GM19023 (cell line): ENCODE data around the gene JAK3.

ENCODE experiments used
- ATAC-seq: cut with Tn5 transposase; IDR thresholded peaks from one replicate; pipeline ENCODE4 v1.9.1; 2021; ENCODE audit warnings: mild to moderate bottlenecking, moderate library complexity; ENCODE audit not compliant: unreplicated experiment

The JAK3 gene

DNA sequence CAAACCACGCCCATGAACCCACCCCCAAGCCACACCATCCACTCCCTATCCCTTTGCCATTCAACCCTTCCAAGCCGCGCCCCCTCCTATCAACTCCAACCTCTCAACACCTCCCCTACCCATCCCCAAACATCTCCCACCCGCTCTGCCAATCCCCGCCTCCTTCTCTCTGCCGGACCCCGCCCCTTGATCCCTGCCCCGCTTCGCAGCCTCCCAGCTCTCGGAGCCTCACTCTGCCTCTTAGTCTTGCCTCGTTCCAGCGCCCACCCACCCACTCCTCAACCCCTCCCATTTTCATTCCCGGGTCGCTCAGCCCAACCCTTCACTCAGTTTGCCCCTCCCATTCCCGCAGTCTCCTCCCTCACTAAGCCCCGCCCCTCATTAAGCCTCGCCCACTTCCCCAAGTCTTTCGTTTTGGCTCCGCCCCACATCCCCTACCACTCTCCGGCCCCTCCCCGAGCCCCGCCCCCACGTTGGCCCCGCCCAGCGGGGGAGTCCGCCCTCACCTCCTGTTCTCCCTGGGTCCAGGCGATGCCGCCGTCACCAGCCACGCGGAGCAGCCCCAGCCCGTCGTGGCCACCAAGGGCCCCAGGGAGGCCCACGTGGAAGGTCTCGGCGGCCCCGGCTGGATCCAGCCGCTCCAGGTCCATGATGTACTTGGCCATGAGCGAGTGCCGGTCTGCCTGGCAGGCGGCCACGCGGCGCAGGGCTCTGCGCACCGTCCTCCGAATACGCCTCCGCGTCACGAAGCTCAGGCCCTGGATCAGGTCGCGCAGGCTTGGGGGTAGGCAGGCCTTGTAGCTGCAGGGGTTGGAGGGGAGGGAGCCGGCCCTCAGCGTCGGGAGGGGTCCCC is 5.7 kb downstream of the JAK3 start:
- ATAC-seq = no peak

DNA sequence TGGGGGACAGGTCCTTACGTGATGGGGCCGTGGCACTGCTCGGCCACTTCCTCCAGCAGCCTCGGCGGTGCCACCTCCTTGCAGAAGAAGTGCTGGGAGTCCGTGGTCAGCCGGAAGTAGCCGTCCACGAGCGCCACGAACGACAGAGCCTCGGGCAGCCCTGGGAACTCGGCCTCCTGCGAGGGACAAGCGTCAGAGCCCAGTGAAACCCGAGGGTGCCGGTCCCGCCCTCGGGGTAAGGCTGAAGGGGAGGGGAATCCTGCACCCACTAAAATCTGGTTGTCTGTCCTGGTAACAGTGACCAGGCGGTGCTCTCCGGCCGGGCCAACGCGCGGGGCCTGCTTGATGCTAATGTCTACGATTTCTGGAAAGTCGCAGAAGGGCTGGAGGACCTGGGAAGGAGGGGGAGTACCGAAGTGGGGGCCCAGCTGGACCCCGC is 6.4 kb downstream of the JAK3 start:
- no peak for ATAC-seq

DNA sequence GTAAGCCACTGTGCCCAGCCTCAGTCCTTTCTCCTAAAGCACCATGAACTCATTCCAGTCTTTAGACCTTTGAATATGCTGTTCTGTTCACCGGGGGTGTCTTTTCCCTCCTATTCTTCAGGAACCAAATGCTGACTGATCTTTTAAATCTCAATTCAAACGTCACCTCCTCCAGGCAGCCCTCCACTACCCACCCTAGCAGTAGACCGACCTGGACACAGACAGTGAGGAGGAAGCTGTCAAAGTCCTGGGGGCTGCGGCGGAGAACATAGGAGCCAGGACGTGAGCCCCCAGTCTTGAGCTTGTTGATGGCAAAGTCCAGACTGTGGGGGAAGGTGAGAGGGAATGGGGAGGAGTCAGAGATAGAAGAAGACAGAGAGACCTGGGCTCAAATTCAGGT is 7.8 kb downstream of the JAK3 start:
- no peak for ATAC-seq

DNA sequence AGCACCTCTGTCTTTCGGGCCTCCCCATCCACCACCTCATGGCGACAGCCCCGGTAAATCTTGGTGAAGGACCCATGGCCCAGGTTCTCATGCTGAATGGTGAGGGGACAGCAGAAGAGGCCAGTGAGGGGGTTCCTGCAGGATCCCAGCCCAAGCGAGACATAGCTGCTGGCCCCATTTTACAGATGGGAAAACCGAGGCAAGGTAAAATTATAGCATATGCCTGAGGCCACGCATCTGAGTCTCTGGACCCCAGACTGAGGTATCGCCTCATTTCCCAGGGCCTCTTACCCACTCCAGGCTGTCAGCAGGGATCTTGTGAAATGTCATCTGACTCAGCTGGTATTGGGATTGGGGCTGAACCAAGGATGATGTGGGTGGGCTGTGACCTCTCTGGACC is 9.8 kb downstream of the JAK3 start:
- ATAC-seq = no peak

DNA sequence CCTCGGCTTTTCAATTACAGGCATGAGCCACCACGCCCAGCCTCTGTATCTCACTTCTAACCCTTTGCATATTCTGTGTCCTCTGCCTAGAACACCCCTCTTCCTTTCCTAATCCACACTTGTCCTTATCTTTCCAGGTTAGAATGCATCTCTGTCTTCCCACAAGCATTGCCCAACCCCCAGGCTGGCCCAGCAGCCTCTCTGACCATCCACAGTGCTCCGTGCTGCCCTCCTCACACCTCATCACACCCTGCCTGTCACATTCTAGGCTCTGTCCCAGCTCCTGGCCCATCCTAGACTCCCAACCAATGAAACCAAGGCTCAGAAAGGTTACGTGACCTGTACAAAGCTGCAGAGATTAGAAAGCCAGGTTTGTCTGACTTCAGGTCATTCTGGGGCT is 11.3 kb downstream of the JAK3 start:
- ATAC-seq = no peak

DNA sequence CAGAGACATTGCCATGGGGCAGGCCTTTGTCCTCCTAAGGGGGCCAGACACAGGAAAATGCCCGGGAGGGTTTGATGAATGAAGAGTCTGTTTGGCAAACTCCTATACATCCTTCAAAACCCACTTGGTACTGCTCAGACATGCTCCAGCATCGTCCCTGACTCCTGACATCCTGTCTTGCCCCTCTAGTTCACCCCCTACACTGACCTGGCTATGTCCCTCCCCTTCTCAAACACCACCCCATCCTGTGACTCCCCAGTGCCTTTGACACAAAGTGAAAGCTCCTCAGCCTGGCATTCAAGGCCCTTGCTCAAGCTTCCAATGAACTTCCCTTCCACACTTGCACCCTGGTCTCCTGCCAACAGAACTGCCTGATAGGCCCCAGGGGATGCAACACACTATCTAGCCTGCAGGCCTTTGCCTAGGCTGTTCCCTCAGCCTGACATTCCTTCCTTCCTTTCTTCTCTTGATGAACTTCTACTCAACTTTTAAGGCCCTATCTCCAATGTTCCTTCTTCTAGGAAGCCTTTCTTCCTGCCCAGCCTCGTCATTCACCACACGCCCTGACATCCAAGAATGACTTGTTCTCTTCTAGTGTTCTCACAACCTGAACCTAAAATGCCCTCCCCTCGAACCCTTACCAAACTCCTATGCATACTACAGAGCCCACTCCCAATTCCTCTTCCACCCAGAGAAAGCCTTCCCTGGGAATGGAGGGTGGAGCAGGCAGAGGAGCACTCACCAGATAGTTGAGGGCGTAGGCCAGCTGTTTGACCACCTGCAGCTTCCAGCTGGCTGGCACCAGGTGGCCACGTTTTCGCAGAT is 12.4 kb downstream of the JAK3 start:
- ATAC-seq = no peak

DNA sequence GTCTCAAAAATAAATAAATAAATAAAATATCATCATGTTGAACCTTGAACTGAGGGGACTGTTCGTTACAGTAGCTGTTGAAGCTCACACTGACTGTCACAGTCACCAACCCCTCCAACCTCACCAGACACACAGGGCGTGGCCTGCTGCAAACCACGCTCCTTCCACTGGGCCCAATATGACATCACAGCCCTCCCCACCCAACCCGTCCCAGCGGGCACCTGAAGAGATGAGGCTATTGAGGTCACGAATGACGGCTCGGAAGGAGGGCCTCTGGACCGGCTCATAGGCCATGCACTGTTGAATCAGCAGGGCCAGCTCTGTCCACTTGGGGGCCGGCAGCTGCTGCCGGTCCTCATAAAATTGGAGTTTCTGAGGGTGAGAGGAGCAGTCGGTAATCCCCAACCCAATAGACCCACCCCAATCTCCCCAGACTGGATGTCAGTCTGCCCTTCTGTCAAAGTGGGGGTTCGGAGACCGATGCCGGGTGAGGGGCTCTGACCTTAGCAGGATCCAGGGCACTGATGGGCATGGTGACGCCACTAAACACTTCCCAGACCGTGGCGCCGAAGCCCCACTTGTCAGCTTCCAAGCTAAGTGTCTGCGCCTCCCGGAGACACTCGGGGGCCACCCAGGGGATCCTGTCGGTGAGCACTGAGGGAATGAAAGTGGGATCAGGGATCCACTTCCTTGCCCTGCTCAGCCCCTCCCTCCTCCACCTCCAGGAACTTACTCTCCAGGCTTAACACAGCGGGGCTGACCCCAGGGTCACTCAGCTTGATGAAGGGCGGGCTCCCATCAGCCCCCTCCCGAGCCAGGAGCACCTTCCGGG is 13.2 kb downstream of the JAK3 start:
- ATAC-seq = no peak

DNA sequence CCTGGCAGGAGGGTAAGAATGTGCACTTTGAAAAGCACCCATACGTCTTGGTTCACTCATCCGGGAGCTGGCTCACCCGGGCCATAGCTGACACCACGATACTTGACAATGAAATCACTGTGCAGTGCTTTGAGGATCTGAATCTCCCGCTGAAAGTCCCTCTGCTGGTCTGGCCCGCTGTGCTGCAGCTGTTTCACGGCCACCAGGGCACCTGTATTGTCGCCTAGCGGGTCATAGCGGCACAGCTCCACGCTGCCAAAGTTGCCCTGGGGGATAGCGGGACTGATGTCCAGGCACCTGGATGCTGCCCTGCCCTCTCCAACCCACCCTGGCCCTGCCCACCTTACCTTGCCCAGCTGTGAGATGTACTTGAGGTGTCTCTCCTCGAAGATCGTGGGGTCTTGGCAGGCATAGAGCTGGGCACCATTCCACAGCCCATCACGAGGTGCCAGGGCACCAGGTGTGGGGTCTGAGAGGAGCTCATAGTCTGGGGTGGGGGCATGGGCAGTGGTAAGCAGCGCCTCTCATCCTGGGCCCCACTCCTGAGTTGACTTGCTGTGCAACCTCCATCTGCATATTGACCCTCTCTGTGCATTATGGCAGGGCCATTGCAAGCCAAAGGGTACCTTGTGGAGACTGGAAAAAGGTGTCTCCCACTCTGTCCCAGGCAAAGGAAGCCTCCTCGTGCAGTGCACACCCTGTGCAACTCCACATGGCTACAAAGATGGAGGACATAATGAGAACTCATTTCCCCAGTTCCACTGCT is 15.2 kb downstream of the JAK3 start:
- no peak for ATAC-seq

DNA sequence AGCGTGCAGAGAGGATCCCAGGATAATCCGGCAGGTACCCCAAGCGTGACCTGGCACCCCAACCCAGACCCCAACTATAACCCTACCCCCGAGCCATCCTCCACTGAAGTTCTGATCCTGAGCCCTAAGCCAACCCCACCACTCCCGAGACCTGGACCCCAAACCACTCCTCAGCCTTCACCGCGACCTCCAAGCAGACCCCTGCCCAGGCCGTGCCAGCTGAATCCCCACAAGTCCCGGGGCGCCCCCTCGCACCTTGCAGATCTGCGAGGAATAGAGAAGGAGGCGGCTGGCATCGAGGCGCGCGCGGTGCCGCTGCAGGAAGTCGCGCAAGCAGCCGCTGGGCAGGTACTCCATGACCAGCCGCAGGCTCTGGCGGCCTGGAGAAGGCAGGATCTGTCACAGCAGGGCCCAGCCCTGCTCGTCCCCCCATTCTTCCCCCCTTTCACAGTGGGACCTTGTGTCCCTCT is 16.3 kb downstream of the JAK3 start:
- no peak for ATAC-seq

DNA sequence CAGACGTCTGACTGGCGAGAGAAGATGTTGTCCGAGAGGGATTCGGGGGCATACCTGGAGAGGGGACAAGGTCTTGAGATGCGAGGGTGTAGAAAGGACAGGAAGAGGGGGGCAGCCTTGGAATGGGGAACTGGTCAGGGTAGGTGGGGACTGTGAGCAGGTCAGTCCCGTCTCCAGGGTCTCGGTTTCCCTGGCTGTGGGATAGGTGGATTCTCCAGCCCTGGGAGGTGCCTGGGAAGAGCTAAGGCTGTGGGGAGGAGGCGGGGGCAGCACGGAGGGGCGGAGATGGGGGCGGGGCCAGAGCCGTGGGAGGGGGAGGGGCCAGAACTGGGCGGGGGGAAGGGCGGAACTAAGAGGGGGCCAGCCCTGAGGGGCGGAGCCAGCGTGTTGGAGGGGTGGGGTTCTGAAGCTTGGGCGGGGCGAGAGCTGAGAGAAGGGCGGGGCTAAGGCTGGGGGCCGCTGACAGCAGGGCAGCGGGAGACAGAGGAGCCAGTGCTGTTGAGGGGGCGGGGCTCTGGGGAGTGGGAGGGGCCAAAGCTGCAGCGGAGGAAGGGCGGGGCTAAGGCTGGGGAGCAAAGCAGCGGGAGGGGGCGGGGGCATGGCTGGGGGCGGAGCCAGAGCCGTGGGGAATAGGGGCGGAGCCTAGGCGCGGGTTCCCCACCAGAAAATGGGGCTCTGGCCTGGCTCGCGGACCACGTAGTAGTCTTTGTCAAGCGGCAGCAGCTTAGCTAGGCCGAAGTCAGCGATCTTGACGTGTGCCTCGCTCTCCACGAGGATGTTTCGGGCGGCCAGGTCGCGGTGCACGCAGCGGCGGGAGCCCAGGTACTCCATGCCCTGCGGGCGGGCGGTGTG is 17.0 kb downstream of the JAK3 start:
- no peak for ATAC-seq

DNA sequence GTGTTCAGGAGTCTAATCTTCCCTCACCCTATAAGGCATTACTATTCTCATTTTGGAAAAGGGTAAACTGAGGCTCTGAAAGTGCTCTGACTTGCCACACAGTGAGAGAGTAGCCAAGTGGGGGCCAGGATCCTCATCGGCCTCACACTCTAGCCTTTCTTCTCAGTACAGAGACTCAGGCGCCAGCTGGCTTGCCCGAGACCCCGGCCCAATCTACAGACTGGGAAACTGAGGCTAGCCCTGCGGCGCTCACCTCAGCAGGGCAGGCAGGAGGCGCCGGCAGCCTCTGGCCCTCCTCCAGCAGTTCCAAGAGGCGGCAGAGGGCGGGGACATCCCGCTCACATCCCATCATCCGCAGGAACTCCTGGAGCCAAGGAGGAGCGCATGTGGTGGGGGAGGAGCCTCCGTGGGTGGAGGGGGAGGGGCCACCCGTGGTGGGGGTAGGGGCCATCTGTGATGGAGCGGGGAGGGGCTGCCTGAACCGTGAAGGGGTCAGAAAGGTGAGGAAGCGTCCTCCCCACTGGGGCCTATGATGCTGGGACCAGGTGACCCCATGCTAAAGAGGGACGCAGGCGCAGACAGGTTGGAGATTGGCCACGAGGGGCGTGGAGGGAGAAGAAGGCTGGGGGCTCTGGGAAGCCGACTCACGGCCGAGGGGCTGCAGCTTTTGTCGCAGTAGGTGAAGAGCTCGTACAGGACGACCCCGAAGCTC is 17.8 kb downstream of the JAK3 start:
- no peak for ATAC-seq

DNA sequence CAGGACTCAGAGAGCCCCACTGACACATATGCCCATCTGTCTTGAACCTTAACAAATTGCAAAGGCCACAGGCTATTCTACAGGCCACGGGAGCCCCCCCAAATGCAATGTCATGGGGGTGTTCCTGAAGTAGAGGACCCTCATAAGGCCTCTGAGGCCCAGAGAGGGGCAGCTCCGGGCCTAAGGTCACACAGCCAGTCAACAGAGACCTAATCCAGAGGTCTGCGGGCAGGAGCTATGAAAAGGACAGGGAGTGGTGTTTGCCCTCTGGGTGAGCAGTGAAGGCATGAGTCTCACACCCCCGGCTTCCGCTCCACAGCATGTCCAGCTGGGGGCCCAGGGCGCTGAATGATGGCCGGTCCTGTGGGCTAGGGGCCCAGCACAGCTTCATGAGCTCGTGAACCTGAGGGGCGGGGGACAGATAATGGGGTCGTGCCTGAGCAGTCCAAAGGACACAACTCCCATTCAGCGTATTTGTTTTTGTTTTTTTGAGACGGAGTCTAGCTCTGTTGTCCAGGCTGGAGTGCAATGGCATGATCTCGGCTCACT is 21.2 kb downstream of the JAK3 start:
- no peak for ATAC-seq

DNA sequence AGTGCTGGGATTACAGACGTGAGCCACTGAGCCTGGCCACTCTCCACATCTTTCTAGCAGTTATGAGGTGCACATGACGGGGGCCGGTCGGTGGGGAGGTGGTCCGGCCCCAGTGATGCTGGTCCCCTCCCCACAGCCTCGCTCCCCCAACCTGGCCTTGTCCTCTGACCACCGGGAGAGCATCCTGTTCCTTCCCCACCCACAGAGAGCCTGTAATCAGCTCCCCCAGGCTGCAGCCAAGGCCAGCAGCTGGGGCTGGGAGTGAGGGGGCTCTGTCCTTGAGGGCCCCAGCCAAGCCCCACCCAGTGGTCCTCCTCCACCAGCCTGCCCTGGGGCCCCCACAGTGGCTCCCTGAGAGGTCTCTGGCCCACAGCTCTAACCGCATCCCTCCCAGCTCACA is 23.4 kb downstream of the JAK3 start:
- ATAC-seq = no peak

DNA sequence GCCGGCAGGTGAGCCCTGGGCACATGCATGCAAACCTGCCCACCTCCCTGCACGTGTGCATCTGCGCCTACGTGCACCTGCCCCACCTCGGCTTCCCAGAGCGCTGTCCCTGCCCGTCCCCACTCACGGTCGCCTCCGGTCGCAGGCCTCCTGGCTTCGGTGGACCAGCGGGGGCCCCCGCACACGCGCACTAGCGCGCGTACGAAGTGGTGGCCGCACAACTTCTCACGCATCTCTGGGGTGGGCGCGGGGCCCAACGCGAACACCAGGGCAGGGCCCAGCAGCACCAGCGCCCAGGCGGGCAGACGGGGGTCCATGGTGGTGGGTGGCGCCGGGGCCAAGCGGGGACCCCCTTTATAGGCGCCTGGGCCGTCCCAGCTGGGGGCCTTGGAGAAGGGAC is 26.6 kb downstream of the JAK3 start, which contains the start of gene INSL3:
TSS of gene INSL3 (minus strand) at position 330 of the 400 bp plus-strand sequence. CDS start at position 317, 13 bp downstream.
- ATAC-seq = no peak

DNA sequence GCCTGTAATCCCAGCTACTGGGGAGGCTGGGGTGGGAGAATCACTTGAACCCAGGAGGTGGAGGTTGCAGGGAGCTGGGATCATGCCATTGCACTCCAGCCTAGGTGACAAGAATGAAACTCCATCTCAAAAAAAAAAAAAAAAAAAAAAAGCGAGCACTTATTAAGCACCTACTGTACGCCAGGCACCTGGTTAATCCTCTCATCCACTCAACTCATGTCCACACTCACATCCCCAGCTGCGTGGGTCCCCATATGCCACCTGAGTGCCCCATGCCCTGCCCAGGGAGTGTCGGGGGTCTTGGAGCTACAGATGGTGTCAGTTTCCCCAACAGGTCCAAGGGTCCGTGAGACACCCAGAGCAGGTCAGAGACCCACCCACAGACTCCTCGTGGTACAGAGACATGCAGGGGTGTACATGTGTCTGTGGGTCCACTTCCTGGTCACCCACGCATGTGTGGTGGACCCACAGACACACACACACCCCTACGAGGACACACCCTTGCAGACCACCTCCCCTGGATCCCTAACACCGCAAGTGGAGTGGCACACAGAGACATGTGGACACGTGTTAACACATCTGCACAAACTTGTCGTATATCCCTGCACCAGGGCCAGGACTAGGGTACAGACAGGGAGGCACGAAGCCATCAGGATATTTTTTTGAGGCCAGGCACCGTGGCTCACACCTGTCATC is 30.0 kb downstream of the JAK3 start:
- no peak for ATAC-seq

DNA sequence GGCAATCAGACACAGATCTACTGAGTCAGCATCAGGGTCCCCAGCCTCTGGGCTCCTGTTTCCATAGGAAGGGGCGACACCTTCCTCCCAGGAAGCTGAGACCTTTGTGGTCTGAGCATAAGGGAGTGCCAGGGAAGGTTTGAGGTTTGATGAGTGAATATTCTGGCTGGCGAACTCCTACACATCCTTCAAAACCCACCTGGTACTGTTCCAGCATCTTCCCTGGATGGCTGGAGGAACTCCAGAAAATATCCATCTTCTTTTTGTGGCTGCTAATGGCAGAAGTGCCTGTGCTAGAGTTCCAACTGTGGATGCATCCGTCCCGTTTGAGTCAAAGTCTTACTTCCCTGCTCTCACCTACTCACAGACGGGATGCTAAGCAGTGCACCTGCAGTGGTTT is 35.7 kb downstream of the JAK3 start:
- ATAC-seq = no peak

DNA sequence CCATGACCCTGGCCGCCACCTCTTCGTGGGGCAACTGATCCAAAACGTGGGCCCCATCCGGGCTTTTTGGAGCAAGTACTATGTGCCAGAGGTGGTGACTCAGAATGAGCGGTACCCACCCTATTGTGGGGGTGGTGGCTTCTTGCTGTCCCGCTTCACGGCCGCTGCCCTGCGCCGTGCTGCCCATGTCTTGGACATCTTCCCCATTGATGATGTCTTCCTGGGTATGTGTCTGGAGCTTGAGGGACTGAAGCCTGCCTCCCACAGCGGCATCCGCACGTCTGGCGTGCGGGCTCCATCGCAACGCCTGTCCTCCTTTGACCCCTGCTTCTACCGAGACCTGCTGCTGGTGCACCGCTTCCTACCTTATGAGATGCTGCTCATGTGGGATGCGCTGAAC is 36.1 kb downstream of the JAK3 start:
- ATAC-seq = no peak

DNA sequence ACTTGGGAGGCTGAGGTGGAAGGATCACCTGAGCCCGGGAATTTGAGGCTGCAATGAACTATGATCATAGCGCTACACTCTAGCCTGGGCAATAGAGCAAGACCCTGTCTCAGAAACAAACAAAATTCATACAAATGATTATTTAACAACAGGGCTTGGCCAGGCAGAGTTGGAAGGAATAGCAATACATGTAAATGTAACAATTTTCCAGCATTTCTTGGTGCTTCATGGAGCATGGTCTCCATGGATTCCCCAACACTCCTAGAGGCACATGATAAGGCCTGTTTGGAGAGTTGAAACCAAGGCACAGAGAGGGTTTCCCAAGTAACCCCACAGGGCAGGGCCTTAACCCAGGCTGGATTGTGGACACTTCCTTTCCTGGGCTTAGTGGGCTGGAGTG is 36.7 kb downstream of the JAK3 start:
- ATAC-seq = no peak
